Activated naive CD8-positive, alpha-beta T cell treated with anti-CD3 and anti-CD28 coated beads, Interleukin-2, amount 50 U/mL, for 24 hours (primary cell): ENCODE results near the gene WDR7.

Experiments used
- ATAC-seq: fragments of 150-1000 bp; cut with Tn5 transposase; one replicate; pipeline ENCODE4 v1.10.0; 2021
- DNase-seq: peaks from one replicate; pipeline ENCODE4 v3.0.0; 2021
- H3K27ac Mint-ChIP-seq: one replicate; pipeline ENCODE4 v1.8.0; 2021; ENCODE audit warnings: mild to moderate bottlenecking, mixed read lengths
- H3K27me3 Mint-ChIP-seq: one replicate; pipeline ENCODE4 v1.8.0; 2021; ENCODE audit warnings: mixed read lengths
- H3K36me3 Mint-ChIP-seq: one replicate; pipeline ENCODE4 v1.8.0; 2021; ENCODE audit warnings: low read depth, mixed read lengths
- H3K4me1 Mint-ChIP-seq: one replicate; pipeline ENCODE4 v1.8.0; 2021; ENCODE audit warnings: mixed read lengths
- H3K4me3 Mint-ChIP-seq: one replicate; pipeline ENCODE4 v1.8.0; 2021; ENCODE audit warnings: mild to moderate bottlenecking, moderate library complexity, mixed read lengths
- H3K9me3 Mint-ChIP-seq: one replicate; pipeline ENCODE4 v1.8.0; 2021; ENCODE audit warnings: mixed read lengths

The WDR7 gene

GRCh38 chr18:56962322-56962721 is 311.2 kb downstream of the WDR7 start:
- DNase-seq (no peak), ATAC-seq (no peak)
- no peaks in the 10 kb centered on the region for H3K4me1 Mint-ChIP-seq
- H3K27me3 Mint-ChIP-seq, result no peaks in the 10 kb centered on the region
- no peak overlapping the region for H3K27ac Mint-ChIP-seq
- no peak overlapping the region for H3K4me3 Mint-ChIP-seq
- peaks cover 22% of the 10 kb centered on the region for H3K36me3 Mint-ChIP-seq
- no peaks in the 10 kb centered on the region for H3K9me3 Mint-ChIP-seq

GRCh38 chr18:56967035-56967434 is 315.9 kb downstream of the WDR7 start:
- Mint-ChIP-seq H3K27me3 (no peaks in the 10 kb centered on the region), H3K27ac (no peak overlapping the region), H3K4me1 (no peaks in the 10 kb centered on the region), H3K36me3 (peaks cover 22% of the 10 kb centered on the region), H3K9me3 (no peaks in the 10 kb centered on the region), H3K4me3 (no peak overlapping the region)
- no peak for ATAC-seq
- DNase-seq, result no peak

- ATAC-seq (no peak), DNase-seq (no peak)
- H3K36me3 Mint-ChIP-seq, result peaks cover 13% of the 10 kb centered on the region
- no peaks in the 10 kb centered on the region for H3K9me3 Mint-ChIP-seq
- no peak overlapping the region for H3K4me3 Mint-ChIP-seq
- no peak overlapping the region for H3K27ac Mint-ChIP-seq
- no peaks in the 10 kb centered on the region for H3K4me1 Mint-ChIP-seq
- H3K27me3 Mint-ChIP-seq, result no peaks in the 10 kb centered on the region
These were observed 322.3 kb downstream of the WDR7 start for GRCh38 chr18:56973487-56973886.

GRCh38 chr18:56974141-56974540 is 323.0 kb downstream of the WDR7 start:
- DNase-seq, result no peak
- Mint-ChIP-seq H3K9me3 (no peaks in the 10 kb centered on the region), H3K27me3 (no peaks in the 10 kb centered on the region), H3K4me1 (no peaks in the 10 kb centered on the region), H3K36me3 (peaks cover 11% of the 10 kb centered on the region), H3K4me3 (no peak overlapping the region), H3K27ac (no peak overlapping the region)
- ATAC-seq, result no peak

GRCh38 chr18:56975276-56975675 is 324.1 kb downstream of the WDR7 start:
- Mint-ChIP-seq H3K4me1 (no peaks in the 10 kb centered on the region), H3K27ac (no peak overlapping the region), H3K27me3 (no peaks in the 10 kb centered on the region), H3K4me3 (no peak overlapping the region), H3K36me3 (peaks cover 11% of the 10 kb centered on the region), H3K9me3 (no peaks in the 10 kb centered on the region)
- ATAC-seq, result no peak
- no peak for DNase-seq

GRCh38 chr18:56977309-56977708 is 326.1 kb downstream of the WDR7 start:
- DNase-seq, result no peak

GRCh38 chr18:56977771-56978170 is 326.6 kb downstream of the WDR7 start:
- H3K4me3 Mint-ChIP-seq, result no peak overlapping the region
- H3K36me3 Mint-ChIP-seq, result peaks cover 6% of the 10 kb centered on the region
- no peaks in the 10 kb centered on the region for H3K9me3 Mint-ChIP-seq

More at GRCh38 chr18:56977309-56977708, 326.1 kb downstream of the WDR7 start:
- H3K36me3 Mint-ChIP-seq, result peaks cover 7% of the 10 kb centered on the region
- H3K9me3 Mint-ChIP-seq, result no peaks in the 10 kb centered on the region
- no peaks in the 10 kb centered on the region for H3K4me1 Mint-ChIP-seq
- no peak overlapping the region for H3K27ac Mint-ChIP-seq
- no peak for ATAC-seq
- no peaks in the 10 kb centered on the region for H3K27me3 Mint-ChIP-seq
- H3K4me3 Mint-ChIP-seq, result no peak overlapping the region

GRCh38 chr18:56980151-56980550 is 329.0 kb downstream of the WDR7 start:
- DNase-seq (no peak), ATAC-seq (no peak)
- Mint-ChIP-seq H3K27ac (no peak overlapping the region), H3K4me3 (no peak overlapping the region), H3K9me3 (no peaks in the 10 kb centered on the region), H3K27me3 (no peaks in the 10 kb centered on the region), H3K36me3 (peaks cover 2% of the 10 kb centered on the region), H3K4me1 (no peaks in the 10 kb centered on the region)

More at GRCh38 chr18:56977771-56978170, 326.6 kb downstream of the WDR7 start:
- Mint-ChIP-seq H3K27me3 (no peaks in the 10 kb centered on the region), H3K4me1 (no peaks in the 10 kb centered on the region), H3K27ac (no peak overlapping the region)
- DNase-seq (no peak), ATAC-seq (no peak)

GRCh38 chr18:56982766-56983165 is 331.6 kb downstream of the WDR7 start:
- H3K9me3 Mint-ChIP-seq, result no peaks in the 10 kb centered on the region
- H3K4me3 Mint-ChIP-seq, result no peak overlapping the region
- H3K36me3 Mint-ChIP-seq, result no peaks in the 10 kb centered on the region
- no peak overlapping the region for H3K27ac Mint-ChIP-seq
- H3K4me1 Mint-ChIP-seq, result no peaks in the 10 kb centered on the region
- DNase-seq (no peak), ATAC-seq (no peak)
- no peaks in the 10 kb centered on the region for H3K27me3 Mint-ChIP-seq

GRCh38 chr18:56983275-56983992 is 332.3 kb downstream of the WDR7 start:
- Mint-ChIP-seq H3K4me1 (no peaks in the 10 kb centered on the region), H3K27ac (no peak overlapping the region), H3K36me3 (no peaks in the 10 kb centered on the region), H3K9me3 (no peaks in the 10 kb centered on the region), H3K27me3 (no peaks in the 10 kb centered on the region), H3K4me3 (no peak overlapping the region)
- no peak for ATAC-seq
- no peak for DNase-seq

GRCh38 chr18:56984731-56985130 is 333.6 kb downstream of the WDR7 start:
- no peak for ATAC-seq
- Mint-ChIP-seq H3K9me3 (no peaks in the 10 kb centered on the region), H3K4me3 (no peak overlapping the region), H3K36me3 (peaks cover 3% of the 10 kb centered on the region), H3K27ac (no peak overlapping the region), H3K27me3 (no peaks in the 10 kb centered on the region), H3K4me1 (no peaks in the 10 kb centered on the region)
- DNase-seq, result no peak

- Mint-ChIP-seq H3K9me3 (no peaks in the 10 kb centered on the region), H3K27ac (no peak overlapping the region), H3K4me3 (no peak overlapping the region), H3K4me1 (no peaks in the 10 kb centered on the region), H3K36me3 (peaks cover 6% of the 10 kb centered on the region), H3K27me3 (no peaks in the 10 kb centered on the region)
- ATAC-seq (no peak), DNase-seq (no peak)
These were observed 335.7 kb downstream of the WDR7 start for GRCh38 chr18:56986829-56987228.

- H3K27me3 Mint-ChIP-seq, result no peaks in the 10 kb centered on the region
- no peak overlapping the region for H3K27ac Mint-ChIP-seq
- H3K36me3 Mint-ChIP-seq, result peaks cover 6% of the 10 kb centered on the region
- DNase-seq, result no peak
- no peak overlapping the region for H3K4me3 Mint-ChIP-seq
- no peaks in the 10 kb centered on the region for H3K9me3 Mint-ChIP-seq
- ATAC-seq, result no peak
- H3K4me1 Mint-ChIP-seq, result peaks cover 3% of the 10 kb centered on the region
These were observed 336.1 kb downstream of the WDR7 start for GRCh38 chr18:56987236-56987635.

- H3K27ac Mint-ChIP-seq, result no peak overlapping the region
- H3K4me3 Mint-ChIP-seq, result no peak overlapping the region
- H3K4me1 Mint-ChIP-seq, result peaks cover 7% of the 10 kb centered on the region
- DNase-seq (no peak), ATAC-seq (no peak)
- H3K9me3 Mint-ChIP-seq, result no peaks in the 10 kb centered on the region
- no peaks in the 10 kb centered on the region for H3K27me3 Mint-ChIP-seq
- peaks cover 6% of the 10 kb centered on the region for H3K36me3 Mint-ChIP-seq
These were observed 336.9 kb downstream of the WDR7 start for GRCh38 chr18:56988022-56988421.

GRCh38 chr18:56990678-56991077 is 339.5 kb downstream of the WDR7 start:
- no peak overlapping the region for H3K27ac Mint-ChIP-seq
- ATAC-seq (no peak), DNase-seq (no peak)
- H3K9me3 Mint-ChIP-seq, result no peaks in the 10 kb centered on the region
- no peaks in the 10 kb centered on the region for H3K27me3 Mint-ChIP-seq
- peaks cover 6% of the 10 kb centered on the region for H3K36me3 Mint-ChIP-seq
- peaks cover 7% of the 10 kb centered on the region for H3K4me1 Mint-ChIP-seq
- no peak overlapping the region for H3K4me3 Mint-ChIP-seq

- peaks cover 7% of the 10 kb centered on the region for H3K36me3 Mint-ChIP-seq
- peak; percentile 72 for ATAC-seq
- no peaks in the 10 kb centered on the region for H3K27me3 Mint-ChIP-seq
- H3K4me1 Mint-ChIP-seq, result peaks cover 7% of the 10 kb centered on the region
- H3K27ac Mint-ChIP-seq, result no peak overlapping the region
- H3K9me3 Mint-ChIP-seq, result no peaks in the 10 kb centered on the region
- DNase-seq, result no peak
- no peak overlapping the region for H3K4me3 Mint-ChIP-seq
These were observed 341.6 kb downstream of the WDR7 start for GRCh38 chr18:56992777-56993176.
